ENCODE results near the gene STAT1.

The STAT1 gene

DNA sequence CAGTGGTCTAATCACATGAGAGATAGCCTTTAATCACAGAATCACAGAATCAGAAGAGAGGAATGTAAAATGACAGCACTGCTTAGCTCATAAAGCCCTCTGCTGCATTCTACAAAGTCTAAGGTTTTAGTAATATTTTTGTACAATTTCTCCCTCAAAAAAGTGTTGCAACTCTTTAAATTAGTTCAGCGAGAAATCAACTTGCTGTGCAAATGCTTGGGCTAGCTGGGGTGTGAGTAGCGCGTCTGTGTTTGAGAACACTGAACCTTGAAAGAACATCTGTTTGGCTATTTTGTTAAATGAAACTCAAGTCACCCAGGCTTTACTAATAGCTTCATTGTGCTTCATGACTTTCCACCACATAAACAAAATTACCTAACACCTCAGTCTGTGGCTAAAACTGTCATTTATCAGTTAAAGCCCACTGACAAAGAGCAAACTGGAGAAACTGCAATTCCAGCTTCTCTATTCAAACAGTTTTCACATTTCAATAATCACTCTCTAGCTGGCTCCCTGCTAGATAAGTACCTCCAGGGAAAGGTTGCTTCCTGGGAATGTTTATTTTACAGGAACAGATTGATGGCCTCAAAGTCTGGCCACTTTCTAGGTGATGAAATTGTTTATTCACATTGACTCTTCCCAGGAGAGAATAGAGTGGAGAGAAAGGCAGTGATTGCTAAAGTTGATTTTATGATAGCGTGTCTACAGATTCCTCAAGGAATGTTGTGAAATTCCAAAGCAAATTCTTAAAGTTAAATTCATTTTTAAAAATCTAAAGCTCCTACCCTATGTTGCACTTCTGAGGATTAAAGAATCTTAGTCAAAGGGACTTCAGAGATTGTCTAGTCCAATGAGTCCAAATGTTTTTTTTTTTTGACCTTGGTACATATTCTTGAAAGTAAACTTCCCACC, 36.0 kb upstream of the STAT1 start:
- Histone ChIP-seq H3K4me1 (peaks cover 11% of the 10 kb centered on the region), H3K27me3 (no peaks in the 10 kb centered on the region), H4K20me1 (no peaks in the 10 kb centered on the region), H3K9ac (no peak overlapping the region), H3K27ac (no peak overlapping the region), H3K4me2 (no peak overlapping the region), H3K36me3 (no peaks in the 10 kb centered on the region), H3K9me3 (no peaks in the 10 kb centered on the region), H3K4me3 (no peak overlapping the region)
- TF ChIP-seq Cebpa-rat (IDR thresholded peaks at IDR 0.05) = no peak

DNA sequence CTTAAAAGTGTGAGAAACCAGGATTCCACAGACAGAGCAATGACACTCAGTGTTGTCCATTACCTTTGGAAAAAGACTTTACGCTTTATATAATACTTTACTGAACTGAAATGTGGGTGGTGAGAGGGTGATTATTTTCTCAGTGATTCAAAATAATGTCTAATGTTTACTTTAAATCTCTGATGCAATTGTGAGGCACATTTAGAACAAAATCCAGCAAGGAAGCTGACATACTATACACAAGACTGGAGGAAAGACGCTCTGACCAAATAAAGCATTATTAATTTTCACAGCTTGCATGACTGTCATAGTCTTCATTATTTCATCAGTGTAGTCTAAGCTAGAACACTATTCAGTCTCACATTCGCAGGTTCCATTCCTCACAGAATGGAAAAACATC, 34.1 kb upstream of the STAT1 start:
- peaks cover 6% of the 10 kb centered on the region for H3K4me1 ChIP-seq
- H3K4me3 ChIP-seq = no peak overlapping the region
- no peak overlapping the region for H3K4me2 ChIP-seq
- H4K20me1 ChIP-seq = no peaks in the 10 kb centered on the region
- no peaks in the 10 kb centered on the region for H3K36me3 ChIP-seq
- H3K27ac ChIP-seq = no peak overlapping the region
- H3K9me3 ChIP-seq = peaks cover 7% of the 10 kb centered on the region
- TF ChIP-seq Cebpa-rat (IDR thresholded peaks at IDR 0.05) = no peak
- H3K27me3 ChIP-seq = no peaks in the 10 kb centered on the region
- H3K9ac ChIP-seq = no peak overlapping the region

DNA sequence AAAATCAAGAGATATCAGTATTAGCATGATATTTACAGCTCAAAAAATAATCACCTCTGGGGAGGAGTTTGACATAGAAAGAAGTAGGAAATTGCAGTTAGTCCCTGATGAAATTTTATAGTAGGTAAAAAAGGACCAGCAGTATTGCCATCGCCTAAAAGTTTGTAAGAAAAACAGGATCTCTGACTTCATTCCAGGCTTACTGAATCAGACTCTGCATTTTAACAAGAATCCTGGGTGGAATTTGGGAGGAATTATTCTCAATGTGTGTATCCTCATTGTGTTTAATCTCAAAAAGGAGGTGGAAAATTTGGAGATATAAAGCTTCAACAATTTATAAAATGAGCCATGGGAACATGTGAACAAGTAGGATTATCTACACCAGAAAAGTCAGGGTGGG, 31.2 kb upstream of the STAT1 start:
- no peak overlapping the region for H3K4me3 ChIP-seq
- no peaks in the 10 kb centered on the region for H4K20me1 ChIP-seq
- no peak overlapping the region for H3K27ac ChIP-seq
- H3K9me3 ChIP-seq = peaks cover 7% of the 10 kb centered on the region
- no peaks in the 10 kb centered on the region for H3K36me3 ChIP-seq
- no peak overlapping the region for H3K4me2 ChIP-seq
- no peak overlapping the region for H3K9ac ChIP-seq
- no peaks in the 10 kb centered on the region for H3K27me3 ChIP-seq
- TF ChIP-seq Cebpa-rat (IDR thresholded peaks at IDR 0.05) = no peak
- no peaks in the 10 kb centered on the region for H3K4me1 ChIP-seq

DNA sequence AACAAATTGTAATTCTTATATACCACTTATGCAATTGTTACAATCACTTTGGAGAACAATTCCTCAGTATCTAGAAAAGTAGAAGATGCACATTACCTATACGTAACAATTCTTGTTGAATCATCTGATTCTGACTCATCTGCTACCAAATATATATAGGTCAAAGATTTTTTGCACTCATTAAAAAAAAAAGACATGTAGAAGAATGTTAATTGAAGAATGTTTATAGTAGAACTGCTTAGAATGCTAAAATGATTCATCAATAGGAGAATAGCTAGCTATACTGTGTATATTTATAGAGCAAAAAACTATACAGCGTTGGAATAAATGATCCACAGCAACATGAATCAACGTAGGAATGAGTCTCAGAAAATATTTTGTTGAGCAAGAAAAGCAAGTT, 29.5 kb upstream of the STAT1 start:
- Histone ChIP-seq H3K9ac (no peak overlapping the region), H3K4me3 (no peak overlapping the region)

DNA sequence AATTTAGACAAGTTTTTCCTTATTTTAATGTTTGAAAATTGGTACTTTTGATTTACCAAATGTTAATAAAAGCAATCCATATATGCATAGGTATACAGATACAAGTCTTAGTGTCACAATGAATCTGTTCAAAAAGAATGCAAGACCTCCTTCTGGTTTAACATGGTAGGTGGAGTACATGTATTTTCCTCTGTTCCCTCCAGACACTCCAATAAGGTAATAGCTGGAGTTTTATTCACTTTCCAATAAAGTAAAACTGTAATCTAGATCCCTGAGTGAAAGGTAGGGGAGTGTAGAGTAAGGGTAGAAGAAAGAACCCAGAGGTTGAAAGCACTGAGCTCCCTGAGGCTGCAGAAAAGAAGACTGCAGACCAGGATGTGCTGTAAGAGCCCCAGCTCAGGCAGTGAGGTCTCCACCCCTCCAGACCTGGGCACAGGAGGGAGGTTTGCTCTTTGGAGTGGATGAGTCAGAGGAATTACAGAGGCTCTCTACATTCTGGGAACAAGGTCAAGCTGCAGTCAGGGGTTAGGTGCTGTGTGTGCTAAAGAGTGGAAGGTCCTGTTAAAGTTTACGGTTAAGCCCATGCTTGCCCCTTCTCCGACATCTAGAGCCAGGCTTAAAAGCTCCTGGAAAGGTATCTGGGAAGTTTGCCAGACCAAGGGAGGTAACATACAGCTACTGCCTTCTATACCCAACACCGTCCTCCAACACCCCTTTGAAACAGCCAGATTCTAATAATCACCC, 27.6 kb upstream of the STAT1 start:
- H3K9me3 ChIP-seq = peaks cover 7% of the 10 kb centered on the region
- H3K4me1 ChIP-seq = peaks cover 6% of the 10 kb centered on the region
- no peak for TF ChIP-seq Cebpa-rat (IDR thresholded peaks at IDR 0.05)
- no peak overlapping the region for H3K4me3 ChIP-seq
- H4K20me1 ChIP-seq = no peaks in the 10 kb centered on the region
- H3K4me2 ChIP-seq = no peak overlapping the region
- H3K27ac ChIP-seq = no peak overlapping the region
- H3K27me3 ChIP-seq = no peaks in the 10 kb centered on the region
- no peak overlapping the region for H3K9ac ChIP-seq
- no peaks in the 10 kb centered on the region for H3K36me3 ChIP-seq

More for the DNA sequence above, 29.5 kb upstream of the STAT1 start:
- Histone ChIP-seq H4K20me1 (no peaks in the 10 kb centered on the region), H3K4me1 (peaks cover 1% of the 10 kb centered on the region), H3K27me3 (no peaks in the 10 kb centered on the region), H3K27ac (no peak overlapping the region), H3K36me3 (no peaks in the 10 kb centered on the region), H3K9me3 (peaks cover 7% of the 10 kb centered on the region), H3K4me2 (no peak overlapping the region)
- TF ChIP-seq Cebpa-rat (IDR thresholded peaks at IDR 0.05) = no peak

DNA sequence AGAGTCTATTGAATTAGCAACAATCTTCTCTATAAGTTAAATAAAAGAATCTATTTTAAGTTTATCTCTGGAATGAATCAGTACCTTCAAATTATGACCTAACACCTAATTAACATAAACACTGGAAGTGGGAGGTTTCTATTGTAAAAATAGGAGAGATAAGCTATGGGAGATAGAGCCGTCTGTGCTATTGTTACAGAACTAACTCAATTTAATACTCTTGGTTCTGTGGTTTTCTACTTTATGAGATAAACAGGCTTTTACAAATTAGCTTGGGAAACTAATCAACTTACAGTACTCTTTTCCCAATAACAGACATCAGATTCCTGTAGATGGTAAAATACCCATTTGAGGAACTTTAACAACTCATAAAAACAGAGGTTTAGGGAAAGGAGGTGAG, 25.6 kb upstream of the STAT1 start:
- Histone ChIP-seq H3K9me3 (peaks cover 6% of the 10 kb centered on the region), H3K27ac (no peak overlapping the region), H3K4me3 (no peak overlapping the region), H3K27me3 (no peaks in the 10 kb centered on the region), H3K4me2 (no peak overlapping the region), H3K9ac (no peak overlapping the region), H3K4me1 (peaks cover 6% of the 10 kb centered on the region), H4K20me1 (no peaks in the 10 kb centered on the region), H3K36me3 (no peaks in the 10 kb centered on the region)
- TF ChIP-seq Cebpa-rat (IDR thresholded peaks at IDR 0.05) = no peak

DNA sequence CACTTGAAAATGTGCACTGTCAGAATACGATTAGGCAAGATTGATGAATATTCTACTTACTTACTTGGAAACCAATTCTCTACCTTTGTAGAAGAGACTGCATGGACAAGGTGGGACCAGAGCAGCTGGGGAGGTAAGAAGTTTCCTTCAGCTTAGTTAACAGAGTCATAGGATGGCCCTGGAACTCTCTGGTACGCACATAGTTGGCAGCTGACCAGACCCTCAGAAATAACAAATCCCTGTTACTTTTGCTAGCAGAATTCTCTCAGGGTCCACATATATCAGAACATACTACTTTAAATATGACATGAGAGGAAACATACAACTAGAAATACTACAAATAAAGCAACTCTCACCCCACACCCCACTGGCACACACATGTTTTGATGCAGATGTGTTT, 24.8 kb upstream of the STAT1 start:
- Histone ChIP-seq H3K4me3 (no peak overlapping the region), H3K27ac (no peak overlapping the region), H3K9ac (no peak overlapping the region), H3K36me3 (no peaks in the 10 kb centered on the region), H3K9me3 (no peaks in the 10 kb centered on the region; the same call in 1 of the 2 replicates), H3K27me3 (no peaks in the 10 kb centered on the region), H3K4me1 (peaks cover 6% of the 10 kb centered on the region), H4K20me1 (no peaks in the 10 kb centered on the region), H3K4me2 (peak overlapping the region; percentile 19; the same call in 1 of the 2 replicates)
- TF ChIP-seq Cebpa-rat (IDR thresholded peaks at IDR 0.05) = no peak

DNA sequence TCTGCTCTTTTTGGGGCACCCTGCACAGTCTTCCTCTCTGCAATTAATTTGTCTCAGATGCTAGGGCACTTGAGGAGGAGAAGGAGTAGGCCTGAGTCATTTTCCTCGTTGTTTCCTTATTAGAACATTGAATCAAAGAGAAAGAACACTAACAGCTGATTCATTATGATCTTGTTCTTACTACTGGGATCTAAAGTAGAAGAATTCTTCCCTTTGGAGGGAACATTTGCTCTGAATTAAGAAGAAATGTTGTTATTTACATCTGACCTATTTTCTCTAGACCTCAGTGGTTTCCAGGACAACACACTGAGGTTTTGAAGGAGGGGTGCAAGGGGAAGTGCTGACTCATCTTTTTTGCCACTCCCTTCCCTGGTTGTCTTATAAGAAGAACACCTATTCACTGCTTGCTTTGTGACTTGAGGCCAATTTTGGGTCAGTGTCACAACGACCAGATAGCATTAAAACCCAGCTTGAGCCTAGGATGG, 24.3 kb upstream of the STAT1 start:
- Histone ChIP-seq H3K27me3 (no peaks in the 10 kb centered on the region), H3K27ac (no peak overlapping the region), H3K4me1 (peaks cover 6% of the 10 kb centered on the region), H4K20me1 (no peaks in the 10 kb centered on the region), H3K9ac (no peak overlapping the region), H3K36me3 (no peaks in the 10 kb centered on the region), H3K4me3 (no peak overlapping the region), H3K4me2 (peak overlapping the region; percentile 19; the same call in 1 of the 2 replicates), H3K9me3 (no peaks in the 10 kb centered on the region)
- TF ChIP-seq Cebpa-rat (IDR thresholded peaks at IDR 0.05) = no peak

DNA sequence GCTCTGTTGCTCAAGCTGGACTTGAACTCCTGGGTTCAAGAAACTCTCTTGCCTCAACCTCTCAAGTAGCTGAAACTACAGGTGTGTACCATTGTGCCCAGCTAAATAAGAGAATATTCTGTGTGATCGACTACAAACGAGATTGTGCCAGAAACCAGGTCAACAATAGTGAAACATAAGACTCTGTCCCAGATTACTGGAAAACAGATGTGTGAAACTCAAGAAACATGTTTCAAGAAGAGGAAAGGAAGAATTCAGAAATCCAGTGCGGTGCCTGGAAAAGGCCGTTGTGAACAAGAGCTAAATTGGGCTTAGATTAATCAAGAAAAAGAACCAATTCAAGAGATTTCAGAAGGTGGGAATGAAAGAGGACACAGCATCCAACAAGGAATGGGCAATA, 23.4 kb upstream of the STAT1 start:
- no peaks in the 10 kb centered on the region for H4K20me1 ChIP-seq
- H3K4me1 ChIP-seq = peaks cover 6% of the 10 kb centered on the region
- H3K4me3 ChIP-seq = no peak overlapping the region
- H3K36me3 ChIP-seq = no peaks in the 10 kb centered on the region
- H3K4me2 ChIP-seq = no peak overlapping the region
- no peaks in the 10 kb centered on the region for H3K27me3 ChIP-seq
- no peaks in the 10 kb centered on the region for H3K9me3 ChIP-seq
- no peak overlapping the region for H3K27ac ChIP-seq
- H3K9ac ChIP-seq = no peak overlapping the region
- TF ChIP-seq Cebpa-rat (IDR thresholded peaks at IDR 0.05) = no peak

DNA sequence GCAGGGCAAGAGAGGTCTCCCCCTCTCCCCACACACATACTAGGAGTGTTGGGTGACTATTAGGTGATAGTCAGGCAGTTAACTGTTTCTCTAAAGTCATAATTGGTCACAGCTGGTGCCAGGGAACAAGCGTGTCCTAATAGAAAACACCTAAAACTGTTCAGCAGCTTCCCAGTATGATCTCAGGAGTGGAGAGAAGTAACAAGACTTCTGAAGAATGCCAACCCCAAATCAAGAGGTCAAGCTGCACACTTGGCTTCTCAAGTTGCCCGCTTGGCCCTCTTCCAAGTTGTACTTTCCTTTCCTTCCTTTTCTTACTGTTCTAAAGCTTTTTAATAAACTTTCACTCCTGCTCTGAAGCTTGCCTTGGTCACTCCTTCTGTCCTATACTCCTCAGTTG, 22.4 kb upstream of the STAT1 start:
- H3K4me2 ChIP-seq = no peak overlapping the region

More for the DNA sequence above, 22.4 kb upstream of the STAT1 start:
- Histone ChIP-seq H4K20me1 (no peaks in the 10 kb centered on the region), H3K4me1 (peaks cover 6% of the 10 kb centered on the region), H3K27me3 (no peaks in the 10 kb centered on the region), H3K36me3 (no peaks in the 10 kb centered on the region), H3K4me3 (no peak overlapping the region), H3K9me3 (no peaks in the 10 kb centered on the region), H3K27ac (no peak overlapping the region), H3K9ac (no peak overlapping the region)
- TF ChIP-seq Cebpa-rat (IDR thresholded peaks at IDR 0.05) = no peak

All from BLaER1 (cell line).